Activated effector memory CD4-positive, alpha-beta T cell treated with anti-CD3 and anti-CD28 coated beads, Interleukin-2, amount 50 U/mL, for 16 hours (primary cell): Measurements from ENCODE around the gene PAN3.
"Not testable (repeated sequence)": the region's sequence is repeated elsewhere in the genome, so short reads cannot be mapped to it uniquely, and the experiment has no call there.

Source experiments
- DNase-seq: peaks from one replicate; pipeline ENCODE4 v3.0.0-alpha.2; 2020

Gene PAN3

GRCh38 chr13:28138012-28138755 lies at the start of gene PAN3:
PAN3 (plus strand) TSS chr13:28138545; CDS start chr13:28138658, 113 bp downstream.
- DNase-seq, result peak; percentile 97

- no peak for DNase-seq
These were observed 49.3 kb upstream of the PAN3 start for GRCh38 chr13:28089065-28089464.

GRCh38 chr13:28092431-28092830 lies 45.9 kb upstream of the PAN3 start:
- no peak for DNase-seq

- no peak for DNase-seq
These were observed 44.5 kb upstream of the PAN3 start for GRCh38 chr13:28093881-28094280.

- DNase-seq, result no peak
These were observed 44.0 kb upstream of the PAN3 start for GRCh38 chr13:28094306-28094705.

GRCh38 chr13:28097503-28097902 lies 40.8 kb upstream of the PAN3 start:
- no peak for DNase-seq

- DNase-seq, result no peak
These were observed 38.8 kb upstream of the PAN3 start for GRCh38 chr13:28099396-28100149.

GRCh38 chr13:28100150-28101121 lies 37.9 kb upstream of the PAN3 start, which contains the start of gene FLT3:
FLT3 (minus strand) TSS chr13:28100576; CDS start chr13:28100510, 66 bp downstream.
- peak; percentile 64 for DNase-seq

- not testable (repeated sequence) for DNase-seq
These were observed 36.5 kb upstream of the PAN3 start for GRCh38 chr13:28101886-28102285.

GRCh38 chr13:28106976-28107375 lies 31.4 kb upstream of the PAN3 start:
- DNase-seq, result no peak

- DNase-seq, result no peak
These were observed 27.9 kb upstream of the PAN3 start for GRCh38 chr13:28110414-28110813.

- no peak for DNase-seq
These were observed 21.6 kb upstream of the PAN3 start for GRCh38 chr13:28116736-28117135.

- no peak for DNase-seq
These were observed 20.5 kb upstream of the PAN3 start for GRCh38 chr13:28117689-28118377.

- DNase-seq, result no peak
These were observed 18.0 kb upstream of the PAN3 start for GRCh38 chr13:28120317-28120716.

- no peak for DNase-seq
These were observed 17.1 kb upstream of the PAN3 start for GRCh38 chr13:28121224-28121623.

- no peak for DNase-seq
These were observed 10.3 kb upstream of the PAN3 start for GRCh38 chr13:28128030-28128429.

GRCh38 chr13:28128926-28129325 lies 9.4 kb upstream of the PAN3 start:
- no peak for DNase-seq

GRCh38 chr13:28129911-28130693 lies 8.2 kb upstream of the PAN3 start:
- no peak for DNase-seq

GRCh38 chr13:28131646-28132045 lies 6.7 kb upstream of the PAN3 start:
- no peak for DNase-seq

GRCh38 chr13:28136916-28137315 lies 1.4 kb upstream of the PAN3 start:
- no peak for DNase-seq

- no peak for DNase-seq
These were observed 749 bp upstream of the PAN3 start for GRCh38 chr13:28137596-28137995.
